ENCODE data around the gene ZNF518B.

Gene ZNF518B

GRCh38 chr4:10457255-10457801, at the start of gene ZNF518B:
ZNF518B (minus strand) TSS chr4:10457426; CDS start chr4:10446328, 11,098 bp downstream.
- DNase-seq (ENCODE audit: low read depth, low spot score), result peak; percentile 56
- no peak for TF ChIP-seq CTCF (IDR thresholded peaks at IDR 0.05; ENCODE audit: low read depth, low read length)
- peak within 1 kb of the TSS; percentile 41 for H3K4me3 ChIP-seq (ENCODE audit: low read depth, low read length)
- in situ Hi-C loops (cut with HindIII; ENCODE audit: low sequenced_read_pairs), result no loop called here

GRCh38 chr4:10506077-10506476, 48.9 kb upstream of the ZNF518B start:
- in situ Hi-C loops (cut with HindIII; ENCODE audit: low sequenced_read_pairs), result no loop called here
- no peak for TF ChIP-seq CTCF (IDR thresholded peaks at IDR 0.05; ENCODE audit: low read depth, low read length)
- no peak for DNase-seq (ENCODE audit: low read depth, low spot score)
- no peak overlapping the region for H3K4me3 ChIP-seq (ENCODE audit: low read depth, low read length)

- DNase-seq (ENCODE audit: low read depth, low spot score), result no peak
- TF ChIP-seq CTCF (IDR thresholded peaks at IDR 0.05; ENCODE audit: low read depth, low read length), result no peak
- in situ Hi-C loops (cut with HindIII; ENCODE audit: low sequenced_read_pairs), result no loop called here
- H3K4me3 ChIP-seq (ENCODE audit: low read depth, low read length), result no peak overlapping the region
These were observed 47.4 kb upstream of the ZNF518B start for GRCh38 chr4:10504570-10505179.

- no peak for DNase-seq (ENCODE audit: low read depth, low spot score)
- no peak for TF ChIP-seq CTCF (IDR thresholded peaks at IDR 0.05; ENCODE audit: low read depth, low read length)
- no peak overlapping the region for H3K4me3 ChIP-seq (ENCODE audit: low read depth, low read length)
- in situ Hi-C loops (cut with HindIII; ENCODE audit: low sequenced_read_pairs), result no loop called here
These were observed 45.5 kb upstream of the ZNF518B start for GRCh38 chr4:10502717-10503116.

GRCh38 chr4:10500776-10501175, 43.5 kb upstream of the ZNF518B start:
- in situ Hi-C loops (cut with HindIII; ENCODE audit: low sequenced_read_pairs), result no loop called here
- no peak for TF ChIP-seq CTCF (IDR thresholded peaks at IDR 0.05; ENCODE audit: low read depth, low read length)
- H3K4me3 ChIP-seq (ENCODE audit: low read depth, low read length), result no peak overlapping the region
- DNase-seq (ENCODE audit: low read depth, low spot score), result no peak

- DNase-seq (ENCODE audit: low read depth, low spot score), result no peak
- no peak overlapping the region for H3K4me3 ChIP-seq (ENCODE audit: low read depth, low read length)
- in situ Hi-C loops (cut with HindIII; ENCODE audit: low sequenced_read_pairs), result no loop called here
- TF ChIP-seq CTCF (IDR thresholded peaks at IDR 0.05; ENCODE audit: low read depth, low read length), result no peak
These were observed 39.0 kb upstream of the ZNF518B start for GRCh38 chr4:10496200-10496599.
